NCI-H446 (cell line): ENCODE data around the gene MRTFB.
A peak's percentile ranks its signal among the peaks of the same experiment; 100 is the strongest.
"Not testable (repeated sequence)": the region's sequence is repeated elsewhere in the genome, so short reads cannot be mapped to it uniquely, and the experiment has no call there.

Source experiments
- DNase-seq, 2 experiments: peaks; one replicate each; lab custom pipeline; 2025; lab: John Stamatoyannopoulos, UW

Gene MRTFB

DNA sequence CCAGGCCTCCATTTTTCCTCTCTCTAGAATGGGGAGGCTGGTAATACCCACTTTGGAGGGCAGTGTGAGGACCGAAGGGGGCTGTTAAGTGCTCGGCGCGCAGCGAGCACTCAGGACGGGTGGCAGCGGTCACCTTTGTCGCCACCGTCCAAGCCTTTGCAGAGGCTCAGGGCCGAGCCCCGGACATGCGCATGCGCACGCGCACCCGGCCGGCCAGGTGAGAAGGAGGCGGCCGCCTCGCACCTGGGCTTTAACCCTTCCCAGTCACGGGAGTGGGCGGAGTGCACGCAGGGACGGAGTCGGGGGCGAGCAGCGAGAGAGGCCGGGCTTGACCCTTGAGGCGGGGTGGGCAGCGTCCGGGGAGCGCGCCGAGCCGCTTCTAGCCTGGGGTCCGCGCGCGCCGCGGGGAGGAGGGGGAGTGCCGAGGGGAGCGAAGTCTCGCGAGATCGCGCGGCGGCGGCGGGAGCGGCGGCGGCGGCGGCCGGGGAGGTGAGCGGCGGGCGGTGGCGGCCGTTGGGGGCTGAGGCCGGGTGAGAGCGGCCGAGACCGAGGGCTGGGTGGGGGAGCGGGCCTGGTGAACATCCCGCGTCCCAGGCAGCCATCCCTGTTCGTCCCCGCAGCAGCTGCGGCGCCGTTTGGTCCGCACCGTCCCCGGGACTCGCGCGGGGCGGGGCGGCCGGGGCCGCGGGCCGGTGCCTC, at the start of gene MRTFB:
MRTFB (plus strand) TSS at position 443 of the 699 bp plus-strand sequence. CDS start 69,288 bp downstream, outside the sequence.
- DNase-seq, result peak in 1 of 2 experiments; percentile 73

DNA sequence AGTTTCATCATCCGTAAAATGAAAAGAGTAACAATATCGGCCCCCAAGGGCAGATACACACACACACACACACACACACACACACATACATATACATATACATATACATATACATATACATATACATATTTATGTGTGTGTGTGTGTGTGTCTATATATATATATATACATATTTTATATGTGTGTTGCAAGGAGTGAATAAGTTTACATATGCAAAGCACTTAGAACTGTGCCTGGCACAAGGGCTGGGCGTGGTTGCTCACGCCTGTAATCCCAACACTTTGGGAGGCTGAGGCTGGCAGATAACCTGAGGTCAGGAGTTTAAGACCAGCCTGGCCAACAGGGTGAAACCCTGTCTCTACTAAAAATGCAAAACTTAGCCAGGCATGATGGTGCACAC, 47.6 kb upstream of the MRTFB start:
- DNase-seq, result not testable (repeated sequence)

- DNase-seq, result no peak
These were observed 46.8 kb upstream of the MRTFB start for GRCh38 chr16:14024283-14024682.

DNA sequence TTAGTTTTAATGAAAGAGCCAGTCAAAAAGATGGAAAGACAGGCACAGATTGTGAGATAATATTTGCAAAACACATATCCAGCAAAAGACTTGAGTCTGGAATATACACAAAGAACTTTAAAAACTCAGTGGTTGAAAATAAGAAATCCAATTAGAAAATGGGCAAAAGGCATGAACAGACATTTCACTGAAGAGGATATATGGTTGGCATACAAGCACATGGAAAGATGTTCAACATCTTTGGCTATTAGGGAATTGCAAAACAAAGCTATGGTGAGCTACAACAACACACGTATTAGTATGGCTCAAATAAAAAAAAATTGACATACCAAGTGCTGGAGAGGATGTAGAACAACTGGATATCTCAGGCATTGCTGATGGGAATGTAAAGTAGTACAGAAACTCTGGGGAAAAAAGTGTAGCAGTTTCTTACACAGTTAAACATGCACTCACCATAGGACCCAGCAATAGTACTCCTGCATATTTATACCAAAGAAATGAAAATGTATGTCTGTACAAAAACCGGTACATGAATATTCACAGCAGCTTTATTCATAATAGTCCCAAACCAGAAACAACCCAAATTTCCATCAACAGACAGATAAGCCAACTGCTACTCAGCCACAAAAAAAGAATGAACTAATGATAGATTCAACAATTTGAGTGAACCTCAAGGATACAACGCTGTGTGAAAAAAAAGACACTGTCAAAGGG, 44.4 kb upstream of the MRTFB start:
- DNase-seq, result no peak

- DNase-seq, result no peak
These were observed 42.9 kb upstream of the MRTFB start for GRCh38 chr16:14028202-14028601.

DNA sequence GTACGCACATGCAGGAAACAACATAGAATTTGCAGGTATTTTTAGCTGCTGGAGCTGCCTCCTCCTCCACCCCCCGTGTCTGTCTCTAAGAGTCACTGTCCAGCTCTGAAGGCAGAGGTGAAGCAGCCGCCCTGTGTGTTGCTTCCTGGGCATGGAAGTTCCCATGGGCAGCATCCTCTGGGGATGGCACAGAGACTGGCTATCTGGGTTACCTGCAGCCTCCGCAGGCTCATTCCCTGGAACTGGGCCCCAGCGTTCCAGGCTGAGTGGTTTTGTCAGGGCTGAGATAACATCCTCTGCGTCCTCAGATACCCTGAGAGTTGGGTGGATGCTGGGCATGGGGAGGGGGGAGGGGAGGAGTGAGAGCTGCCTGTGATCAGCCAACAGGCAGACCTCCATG, 41.5 kb upstream of the MRTFB start:
- DNase-seq, result no peak

DNA sequence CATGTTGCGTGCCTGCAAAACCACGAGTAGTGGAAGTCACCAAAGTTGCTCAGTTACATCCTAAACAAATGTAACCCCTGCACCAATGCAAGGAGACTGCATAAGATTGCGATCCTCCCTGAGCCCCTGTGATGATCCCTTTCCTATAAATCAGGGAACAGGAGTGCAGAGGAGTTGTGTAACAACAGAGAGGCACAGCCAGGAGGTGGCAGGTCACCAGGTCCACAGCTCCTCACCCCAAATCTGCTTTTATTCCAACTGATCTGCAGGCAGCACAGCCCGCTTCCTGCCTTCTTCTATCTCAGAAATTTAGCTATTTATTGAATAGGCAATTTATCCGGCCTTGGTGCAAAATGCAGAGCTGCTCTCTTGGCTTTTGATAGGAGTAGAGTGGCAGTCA, 36.0 kb upstream of the MRTFB start:
- DNase-seq, result no peak

GRCh38 chr16:14036889-14037288, 34.2 kb upstream of the MRTFB start:
- DNase-seq, result no peak

DNA sequence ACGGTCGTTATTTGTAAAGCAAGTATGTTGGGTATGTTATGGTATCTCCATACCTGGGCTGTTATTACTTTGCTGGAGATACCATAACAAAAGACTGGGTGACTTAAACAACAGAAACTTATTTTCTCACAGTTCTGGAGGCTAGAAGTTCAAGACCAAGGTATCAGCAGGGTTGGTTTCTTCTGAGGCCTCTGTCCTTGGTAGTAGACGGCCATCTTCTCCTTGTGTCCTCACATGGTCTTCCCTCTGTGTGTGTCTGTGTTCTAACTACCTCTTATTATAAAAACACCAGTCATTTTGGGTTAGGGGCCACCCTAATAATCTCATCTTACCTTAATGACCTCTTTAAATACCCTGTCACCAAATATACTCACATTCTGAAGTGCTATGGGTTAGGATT, 33.2 kb upstream of the MRTFB start:
- DNase-seq, result no peak

GRCh38 chr16:14041164-14041563, 30.0 kb upstream of the MRTFB start:
- no peak for DNase-seq

GRCh38 chr16:14042706-14043105, 28.4 kb upstream of the MRTFB start:
- DNase-seq, result no peak

DNA sequence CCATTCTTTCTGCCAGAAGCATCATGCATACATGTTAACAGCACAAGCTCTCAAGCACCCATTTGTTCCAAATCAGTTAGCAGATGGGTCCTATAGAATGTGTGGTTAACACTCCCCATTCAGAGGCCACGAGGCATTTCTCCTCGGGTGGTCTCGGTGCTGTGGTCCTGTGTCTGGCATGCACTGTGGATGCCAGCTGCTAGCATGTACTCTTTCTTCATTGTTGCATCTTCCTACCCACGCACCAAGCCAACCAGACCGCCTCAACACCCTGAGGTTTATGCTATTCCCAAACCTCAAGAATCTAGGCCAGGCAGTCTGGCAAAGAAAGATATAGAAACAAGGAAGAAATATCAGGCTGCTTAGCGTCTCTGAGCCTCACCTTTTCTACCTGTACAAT, 27.8 kb upstream of the MRTFB start:
- no peak for DNase-seq

DNA sequence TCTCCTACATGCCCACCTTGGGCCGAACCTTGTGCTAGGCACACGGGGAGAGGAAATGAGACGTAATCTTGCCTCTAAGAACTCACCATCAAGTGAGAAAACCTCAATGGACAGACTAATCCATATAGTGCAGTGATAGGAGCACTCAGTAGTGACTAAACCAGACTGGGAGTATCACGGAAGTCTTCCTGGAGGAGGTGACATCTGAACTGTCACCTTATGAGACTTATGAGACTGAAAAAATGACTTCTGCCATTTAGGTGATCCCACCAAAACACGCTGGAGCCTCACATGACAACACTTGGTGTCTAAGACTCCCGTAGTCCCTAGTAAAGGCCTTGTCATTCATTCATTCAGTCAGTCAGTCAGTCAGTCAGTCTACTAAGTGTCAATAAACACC, 27.3 kb upstream of the MRTFB start:
- no peak for DNase-seq

- not testable (repeated sequence) for DNase-seq
These were observed 23.8 kb upstream of the MRTFB start for GRCh38 chr16:14047121-14047859.

DNA sequence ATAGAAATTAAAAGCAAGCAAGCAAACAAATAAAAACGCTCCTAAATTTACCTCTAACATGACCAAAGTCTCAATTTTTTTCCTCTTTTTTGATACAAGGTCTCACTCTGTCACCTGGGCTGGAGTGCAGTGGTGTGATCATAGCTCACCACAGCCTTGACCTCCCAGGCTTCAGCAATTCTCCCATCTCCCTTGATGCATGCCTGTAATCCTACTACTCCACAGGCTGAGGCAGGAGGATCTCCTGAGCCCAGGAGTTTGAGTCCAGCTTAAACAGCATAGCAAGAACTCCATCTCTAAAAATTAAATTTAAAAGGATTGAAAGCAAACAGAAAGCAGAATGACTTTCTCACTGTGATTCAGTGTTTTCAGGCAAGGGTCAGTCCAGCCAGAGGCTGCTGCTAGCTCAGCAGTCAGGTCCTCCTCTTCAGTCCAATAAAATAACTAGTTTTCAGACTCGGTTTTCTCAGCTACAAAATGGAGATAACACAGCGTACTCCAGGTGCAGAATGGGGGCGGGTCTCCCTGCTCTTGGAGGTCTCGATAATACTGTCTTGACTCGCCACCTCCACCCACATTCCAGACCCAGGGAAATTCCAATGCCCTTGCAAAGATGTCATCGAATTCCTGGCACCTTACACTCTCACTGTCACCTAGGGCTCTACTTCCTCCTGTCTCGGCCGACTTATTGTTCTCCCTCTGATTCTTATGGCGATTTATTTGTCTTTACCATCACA, 20.7 kb upstream of the MRTFB start:
- no peak for DNase-seq

GRCh38 chr16:14051103-14051729, 19.9 kb upstream of the MRTFB start:
- no peak for DNase-seq

DNA sequence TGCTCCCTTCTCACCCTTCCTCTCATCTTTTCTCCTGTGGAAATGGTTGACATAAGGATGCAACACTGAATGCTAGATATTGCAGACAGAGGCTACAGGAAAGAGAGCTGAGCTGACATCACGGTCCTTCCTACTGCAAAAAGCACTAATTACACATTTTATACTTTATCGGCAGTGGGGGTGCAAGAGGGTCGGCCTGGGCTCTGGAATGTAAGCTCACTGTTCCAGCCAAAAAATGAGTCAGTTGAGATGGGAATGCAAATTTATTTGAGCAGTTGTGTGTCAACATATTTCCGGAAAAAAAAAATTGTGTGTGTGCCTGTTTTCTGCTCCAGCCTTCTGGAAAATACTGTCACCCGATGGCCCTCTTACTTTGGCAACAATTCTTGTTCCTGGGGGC, 14.1 kb upstream of the MRTFB start:
- no peak for DNase-seq

- DNase-seq, result no peak
These were observed 13.2 kb upstream of the MRTFB start for GRCh38 chr16:14057878-14058382.

DNA sequence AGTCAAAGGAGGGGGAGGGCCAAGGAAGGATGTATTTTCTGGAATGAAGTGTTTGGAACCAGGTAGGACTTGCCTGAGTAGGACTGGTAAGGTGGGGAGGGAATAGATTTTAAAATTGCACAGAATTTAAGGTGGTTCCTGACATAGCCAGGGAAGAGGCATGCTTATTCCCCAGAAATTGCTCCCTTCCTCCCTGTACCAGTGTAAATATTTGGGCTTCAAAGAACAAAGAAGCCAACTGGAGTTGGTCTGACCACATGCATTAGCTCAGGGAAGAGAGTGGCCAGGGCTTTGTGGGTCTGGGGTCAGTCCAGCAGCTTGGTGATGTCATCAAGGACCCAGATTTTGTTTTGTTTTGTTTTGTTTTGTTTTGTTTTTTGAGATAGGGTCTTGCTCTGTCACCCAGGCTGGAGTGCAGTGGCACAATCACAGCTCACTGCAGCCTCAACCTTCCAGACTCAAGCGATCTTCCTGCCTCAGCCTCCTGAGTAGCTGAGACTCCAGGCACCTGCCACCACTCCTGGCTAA, 9.3 kb upstream of the MRTFB start:
- no peak for DNase-seq

DNA sequence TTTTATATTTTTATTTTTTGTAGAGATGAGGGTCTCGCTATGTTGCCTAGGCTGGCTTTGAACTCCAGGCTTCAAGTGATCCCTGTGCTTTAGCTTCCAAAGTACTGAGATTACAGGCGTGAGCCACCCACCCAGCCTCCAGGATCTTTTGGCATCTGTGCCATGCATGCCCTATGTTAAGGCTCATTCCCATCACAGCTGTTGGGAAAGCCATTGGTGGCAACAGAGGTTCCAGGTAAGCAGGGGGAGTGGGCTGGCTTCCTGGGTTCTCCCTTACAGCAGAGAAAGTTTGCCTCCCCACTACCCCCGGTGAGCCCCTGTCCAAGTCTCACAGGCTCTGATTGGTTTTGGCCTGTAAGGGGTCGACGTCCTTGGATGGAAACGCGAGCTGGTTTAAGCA, 8.9 kb upstream of the MRTFB start:
- DNase-seq, result no peak
